HG03159 (cell line): ENCODE data around the gene XBP1.
"Not testable (repeated sequence)": the region's sequence is repeated elsewhere in the genome, so short reads cannot be mapped to it uniquely, and the experiment has no call there.

Experiments used
- ATAC-seq: cut with Tn5 transposase; IDR thresholded peaks from one replicate; pipeline ENCODE4 v1.9.1; 2021; ENCODE audit warnings: mild to moderate bottlenecking, moderate library complexity; ENCODE audit not compliant: unreplicated experiment

XBP1 gene

GRCh38 chr22:28800308-28801041 is at the start of gene XBP1:
Gene XBP1 (minus strand): TSS chr22:28800569.
- ATAC-seq = peak; percentile 81

- ATAC-seq = no peak
These were observed 46.6 kb upstream of the XBP1 start for GRCh38 chr22:28846994-28847393.

GRCh38 chr22:28844277-28844676 is 43.9 kb upstream of the XBP1 start:
- not testable (repeated sequence) for ATAC-seq

GRCh38 chr22:28843633-28844032 is 43.3 kb upstream of the XBP1 start:
- no peak for ATAC-seq

- no peak for ATAC-seq
These were observed 40.7 kb upstream of the XBP1 start for GRCh38 chr22:28841111-28841510.

- ATAC-seq = no peak
These were observed 38.6 kb upstream of the XBP1 start for GRCh38 chr22:28838971-28839370.

- no peak for ATAC-seq
These were observed 37.3 kb upstream of the XBP1 start for GRCh38 chr22:28837640-28838039.

GRCh38 chr22:28835630-28836189 is 35.3 kb upstream of the XBP1 start:
- ATAC-seq = no peak

GRCh38 chr22:28833276-28833923 is 33.0 kb upstream of the XBP1 start:
- ATAC-seq = no peak

- no peak for ATAC-seq
These were observed 32.4 kb upstream of the XBP1 start for GRCh38 chr22:28832731-28833130.

- ATAC-seq = no peak
These were observed 31.0 kb upstream of the XBP1 start for GRCh38 chr22:28831140-28832072.

GRCh38 chr22:28830441-28830840 is 30.1 kb upstream of the XBP1 start:
- ATAC-seq = no peak

- ATAC-seq = no peak
These were observed 29.2 kb upstream of the XBP1 start for GRCh38 chr22:28829358-28830181.

GRCh38 chr22:28826921-28827320 is 26.6 kb upstream of the XBP1 start:
- ATAC-seq = no peak

- not testable (repeated sequence) for ATAC-seq
These were observed 26.1 kb upstream of the XBP1 start for GRCh38 chr22:28826430-28826829.

- ATAC-seq = not testable (repeated sequence)
These were observed 24.1 kb upstream of the XBP1 start for GRCh38 chr22:28824455-28824854.

- ATAC-seq = no peak
These were observed 22.7 kb upstream of the XBP1 start for GRCh38 chr22:28822930-28823551.

GRCh38 chr22:28821452-28821851 is 21.1 kb upstream of the XBP1 start:
- no peak for ATAC-seq

- no peak for ATAC-seq
These were observed 20.5 kb upstream of the XBP1 start for GRCh38 chr22:28820885-28821284.
